Transverse colon (tissue), 4 donors: ENCODE measurements around the gene IGDCC3. TPM values are rescaled to one million over a fixed set of nuclear protein-coding genes. Genes with fewer than 3 reads are reported as not detected.

Experiments
- DNase-seq: peaks from one replicate; pipeline ENCODE4 v3.0.0-alpha.2; 2019
- H3K27ac ChIP-seq, 4 donors: fragments of 200-600 bp; sonication (generic); 2 replicates each; pipeline ENCODE4 v1.5.1; 2016 to 2018; ENCODE audit warnings: inconsistent platforms in 4 of 4
- H3K27me3 ChIP-seq: fragments of 200-600 bp; sonication (generic); 2 replicates; pipeline ENCODE4 v1.5.1; 2017; ENCODE audit warnings: inconsistent platforms
- H3K36me3 ChIP-seq, 4 donors: fragments of 200-600 bp; sonication (generic); 2 replicates each; pipeline ENCODE4 v1.5.1; 2017 to 2019; ENCODE audit warnings: inconsistent platforms in 4 of 4
- H3K4me1 ChIP-seq, 4 donors: fragments of 200-600 bp; sonication (generic); 2 replicates each; pipeline ENCODE4 v1.5.1; 2017 to 2020; ENCODE audit warnings: inconsistent platforms in 4 of 4
- H3K4me3 ChIP-seq, 4 donors: fragments of 200-600 bp; sonication (generic); 1 replicate in 1 of 4; 2 replicates in 3 of 4; pipeline versions ENCODE4 v1.5.1 to v1.6.1; 2017 to 2019; ENCODE audit warnings: inconsistent platforms in 4 of 4
- H3K9me3 ChIP-seq, 2 donors: fragments of 200-600 bp; sonication (generic); 2 replicates each; pipeline ENCODE4 v1.5.1; 2017 to 2019; ENCODE audit warnings: inconsistent platforms in 2 of 2
- CTCF ChIP-seq, 5 experiments: fragments of 200-600 bp in 3 of 5; fragments of 450-650 bp in 2 of 5; sonication (generic) in 3 of 5; IDR thresholded peaks; 1 replicate in 2 of 5; 2 replicates in 3 of 5; pipeline ENCODE4 v1.5.1; 2016 to 2017; ENCODE audit warnings: antibody characterized with exemption in 5 of 5, inconsistent platforms in 3 of 5, mild to moderate bottlenecking in 2 of 5, moderate library complexity in 1 of 5
- EP300 ChIP-seq: sonication (generic); formaldehyde crosslinking; IDR thresholded peaks from one replicate; pipeline ENCODE4 v1.6.1; 2017; ENCODE audit warnings: antibody characterized with exemption, low read depth
- POLR2A ChIP-seq: fragments of 450-650 bp; IDR thresholded peaks from one replicate; pipeline ENCODE4 v1.6.1; 2016; ENCODE audit warnings: antibody characterized with exemption, mild to moderate bottlenecking, moderate library complexity
- POLR2AphosphoS5 ChIP-seq, 3 donors: sonication (generic); formaldehyde crosslinking; IDR thresholded peaks; one replicate each; pipeline ENCODE4 v1.6.1; 2016; ENCODE audit warnings: antibody characterized with exemption in 3 of 3
- WGBS, 2 donors: methylation state at CpG; one replicate each; pipeline ENCODE4 v1.1.5; 2018; ENCODE audit warnings: low coverage in 1 of 2; 5-methylcytosine and 5-hydroxymethylcytosine counted together
- in situ Hi-C, 4 donors: fragments of 200-750 bp; cut with MboI; loops; one replicate each; pipeline versions ENCODE4 v1.15.0 to v1.15.1; 2017; ENCODE audit warnings: low sequenced_read_pairs in 3 of 4, low pct_ligation_motif_present in 1 of 4, low pct_unique_long_range_greater_than_20kb in 1 of 4
- intact Hi-C: fragments of 100-400 bp; cut with DNase I; formaldehyde crosslinking; loops from one replicate; pipeline ENCODE4 v1.15.1; 2023; ENCODE audit warnings: low total_unique reads
- total RNA-seq, 4 donors: library from RNA; depleted of rRNA; stranded (reverse); fragments of >200 nt; gene quantifications; one replicate each; pipeline ENCODE4 v1.1.0, GENCODE V29; 2016

IGDCC3 gene
- total RNA-seq, 4 donors from 2014 or later: not detected

GRCh38 chr15:65326818-65327217 is 51.0 kb downstream of the IGDCC3 start:
- Histone ChIP-seq H3K4me1 (no peaks in the 10 kb centered on the region), H3K27ac (no peak overlapping the region), H3K9me3 (no peaks in the 10 kb centered on the region), H3K36me3 (no peaks in the 10 kb centered on the region), H3K27me3 (no peaks in the 10 kb centered on the region), H3K4me3 (no peak overlapping the region)
- DNase-seq: no peak
- TF ChIP-seq EP300 (no peak), POLR2A (no peak), CTCF (IDR thresholded peaks at IDR 0.05) (no peak), POLR2AphosphoS5 (IDR thresholded peaks at IDR 0.05) (no peak)
- in situ Hi-C loops (no loop called here), intact Hi-C loops (no loop called here)
- WGBS, 2 donors: 71% methylated on average over 2 of the region's 2 CpGs; no CpG with 5 or more reads in 1 of the 2 donors

- WGBS, 2 donors: 38 to 60% methylated on average over 1 to 11 of the region's 12 CpGs
- TF ChIP-seq POLR2AphosphoS5 (IDR thresholded peaks at IDR 0.05): no peak
- TF ChIP-seq CTCF (IDR thresholded peaks at IDR 0.05): no peak
- no peak for TF ChIP-seq EP300
- TF ChIP-seq POLR2A: no peak
Observed at GRCh38 chr15:65326117-65326526, 51.7 kb downstream of the IGDCC3 start.

GRCh38 chr15:65323071-65323511 is 54.7 kb downstream of the IGDCC3 start:
- TF ChIP-seq CTCF (IDR thresholded peaks at IDR 0.05) (no peak), EP300 (no peak), POLR2AphosphoS5 (IDR thresholded peaks at IDR 0.05) (peak; percentile 56 to 77 (median 60)), POLR2A (no peak)
- whole genome bisulfite sequencing, 2 donors: 0 to 12% methylated on average over 1 to 9 of the region's 9 CpGs
- DNase-seq: peak; percentile 41
- in situ Hi-C loops: loop anchor here in 1 of 4 donors (5.0 kb wide), 1 partner anchor 59 kb away; no protein-coding TSS in a partner anchor
- Histone ChIP-seq H3K27ac (no peak overlapping the region), H3K36me3 (no peaks in the 10 kb centered on the region), H3K4me1 (no peaks in the 10 kb centered on the region), H3K4me3 (no peak overlapping the region), H3K27me3 (no peaks in the 10 kb centered on the region), H3K9me3 (no peaks in the 10 kb centered on the region)
- intact Hi-C loops: no loop called here

More at GRCh38 chr15:65326117-65326526, 51.7 kb downstream of the IGDCC3 start:
- DNase-seq: no peak
- H3K27me3 ChIP-seq: no peaks in the 10 kb centered on the region
- no peak overlapping the region for H3K4me3 ChIP-seq
- no peak overlapping the region for H3K27ac ChIP-seq
- in situ Hi-C loops: no loop called here
- H3K9me3 ChIP-seq: no peaks in the 10 kb centered on the region
- intact Hi-C loops: no loop called here
- H3K36me3 ChIP-seq: no peaks in the 10 kb centered on the region
- H3K4me1 ChIP-seq: no peaks in the 10 kb centered on the region

- peak; percentile 82 for DNase-seq
Observed at GRCh38 chr15:65318870-65319356, 58.9 kb downstream of the IGDCC3 start.

More at GRCh38 chr15:65318870-65319356, 58.9 kb downstream of the IGDCC3 start:
- no peak overlapping the region for H3K27ac ChIP-seq
- no peak overlapping the region for H3K4me3 ChIP-seq
- TF ChIP-seq POLR2AphosphoS5 (IDR thresholded peaks at IDR 0.05): no peak
- TF ChIP-seq POLR2A: no peak
- TF ChIP-seq CTCF (IDR thresholded peaks at IDR 0.05): peak; percentile 93 to 96 (median 94)
- no peak for TF ChIP-seq EP300
- no peaks in the 10 kb centered on the region for H3K36me3 ChIP-seq
- in situ Hi-C loops: loop anchor here in 3 of 4 donors (5.0 kb wide), 3 partner anchors 63 to 73 kb away; no protein-coding TSS in a partner anchor
- H3K4me1 ChIP-seq: no peaks in the 10 kb centered on the region
- 37 to 40% methylated on average over 5 of the region's 5 CpGs for WGBS, 2 donors
- intact Hi-C loops: loop anchor here (2.0 kb wide), 1 partner anchor 66 kb away; no protein-coding TSS in a partner anchor
- H3K27me3 ChIP-seq: no peaks in the 10 kb centered on the region
- no peaks in the 10 kb centered on the region for H3K9me3 ChIP-seq
